NB4 (cell line): ENCODE results near the gene HTR1A.
A peak's percentile ranks its signal among the peaks of the same experiment; 100 is the strongest.

Experiments used
- DNase-seq: peaks from one replicate; pipeline ENCODE4 v3.0.0; 2010; ENCODE audit warnings: low read depth
- H3K4me3 ChIP-seq: one replicate; pipeline ENCODE4 v1.5.1; 2011; ENCODE audit warnings: mild to moderate bottlenecking, low read depth, low read length, moderate library complexity
- CTCF ChIP-seq: IDR thresholded peaks from one replicate; pipeline ENCODE4 v1.5.1; 2012; ENCODE audit warnings: low read depth, low read length
- MAX ChIP-seq: IDR thresholded peaks from 2 replicates; pipeline ENCODE4 v1.6.1; 2011; ENCODE audit warnings: low read depth, low read length
- MYC ChIP-seq: IDR thresholded peaks from 2 replicates; pipeline ENCODE4 v1.6.1; 2011; ENCODE audit warnings: low read depth, low read length
- POLR2A ChIP-seq: IDR thresholded peaks from 2 replicates; pipeline ENCODE4 v1.6.1; 2011; ENCODE audit warnings: mild to moderate bottlenecking; ENCODE audit not compliant: insufficient read length; ENCODE audit errors: extremely low read depth

HTR1A gene

GRCh38 chr5:63963080-63963735 lies 963 bp upstream of the HTR1A start:
- H3K4me3 ChIP-seq = no peak overlapping the region
- peak; percentile 72 for DNase-seq
- TF ChIP-seq MYC (no peak), MAX (no peak; the same call in 1 of the 2 replicates), POLR2A (no peak), CTCF (peak; percentile 72)

- no peak overlapping the region for H3K4me3 ChIP-seq
- no peak for DNase-seq
- no peak for TF ChIP-seq CTCF
- TF ChIP-seq MAX = no peak
- no peak for TF ChIP-seq MYC
- no peak for TF ChIP-seq POLR2A
These were observed 565 bp downstream of the HTR1A start for GRCh38 chr5:63961598-63962161.

- TF ChIP-seq CTCF = no peak
- TF ChIP-seq POLR2A = no peak
- TF ChIP-seq MAX = no peak
- TF ChIP-seq MYC = no peak
- no peak overlapping the region for H3K4me3 ChIP-seq
- no peak for DNase-seq
These were observed 1.1 kb downstream of the HTR1A start for GRCh38 chr5:63961125-63961597.

- no peak for TF ChIP-seq MYC
- no peak for TF ChIP-seq MAX
- no peak for TF ChIP-seq POLR2A
- DNase-seq = no peak
- no peak overlapping the region for H3K4me3 ChIP-seq
These were observed 1.6 kb downstream of the HTR1A start for GRCh38 chr5:63960646-63961045.

- no peak for DNase-seq
- no peak for TF ChIP-seq POLR2A
- no peak for TF ChIP-seq MYC
- TF ChIP-seq CTCF = no peak
- TF ChIP-seq MAX = no peak
- H3K4me3 ChIP-seq = no peak overlapping the region
These were observed 2.9 kb downstream of the HTR1A start for GRCh38 chr5:63959177-63959982.
